Mucosa of descending colon (tissue), 3 donors: Measurements from ENCODE around the gene COA1. TPM values are rescaled to one million over a fixed set of nuclear protein-coding genes. Genes with fewer than 3 reads are reported as not detected.
A peak's percentile ranks its signal among the peaks of the same experiment; 100 is the strongest.

Experiments used
- ATAC-seq: fragments of 200-7000 bp; cut with Tn5 transposase; one replicate; pipeline ENCODE4 v1.9.1; 2020; ENCODE audit warnings: mild to moderate bottlenecking, moderate library complexity
- DNase-seq, 3 donors: peaks; one replicate each; pipeline ENCODE4 v3.0.0-alpha.2; 2020
- H3K36me3 ChIP-seq: fragments of 200-600 bp; one replicate; pipeline ENCODE4 v1.8.0; 2021; ENCODE audit warnings: low read depth, mild to moderate bottlenecking
- H3K4me1 ChIP-seq: fragments of 200-600 bp; one replicate; pipeline ENCODE4 v1.8.0; 2021; ENCODE audit warnings: low read depth, mild to moderate bottlenecking
- H3K4me3 ChIP-seq: fragments of 200-600 bp; one replicate; pipeline ENCODE4 v1.8.0; 2021; ENCODE audit warnings: mild to moderate bottlenecking
- H3K9me3 ChIP-seq: fragments of 200-600 bp; one replicate; pipeline ENCODE4 v1.8.0; 2021; ENCODE audit warnings: mild to moderate bottlenecking
- intact Hi-C, 2 donors: fragments of 100-400 bp; cut with DNase I in 1 of 2; cut with micrococcal nuclease in 1 of 2; formaldehyde crosslinking; loops; one replicate each; pipeline versions ENCODE4 v1.11.0 to v1.11.1; 2022; cut with DNase I, micrococcal nuclease
- total RNA-seq, 3 donors: library from RNA; stranded (reverse); fragmentation: NEBNext Ultra II Directional in 2 of 3; extraction: Animal tissue kit (Norgen Biotek cat#: 25700) in 2 of 3; gene quantifications; one replicate each; pipeline versions ENCODE4 v1.2.1 to v1.2.4, GENCODE V29; 2021 to 2023
- TF ChIP-seq, protein P1 (sequence below): fragments of 200-600 bp; IDR thresholded peaks from one replicate; pipeline ENCODE4 v1.8.0; 2022; ENCODE audit warnings: antibody characterized with exemption, mild to moderate bottlenecking
- donor health status: DM: no; HTN: no; CAD: no; lungs with moderate emphysema.
- donor health status: DM: no; HTN: no; CAD: no.
- donor health status: DM: no; HTN: yes; CAD: no.

The COA1 gene
- total RNA-seq, 3 donors from 2014 or later, result 35.1 to 42.1 (median 38.8) TPM

DNA sequence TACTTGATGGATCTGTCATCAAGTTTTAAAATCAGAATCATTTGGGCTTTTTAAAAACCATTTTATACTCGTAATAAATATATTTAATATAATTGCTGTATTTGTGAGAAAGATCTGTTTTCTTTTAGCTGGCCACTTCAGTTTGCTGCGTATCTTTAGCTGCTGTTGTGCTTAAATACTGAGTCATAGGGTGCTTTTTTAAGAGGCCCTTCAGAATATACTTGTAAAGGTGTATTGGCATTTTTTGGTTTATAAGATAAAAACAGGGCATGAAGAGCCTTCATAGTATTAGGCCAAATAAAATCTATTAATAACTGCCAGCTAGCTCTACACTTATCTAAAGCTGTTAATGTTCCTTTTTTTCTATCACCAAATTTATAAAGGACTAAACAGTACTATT, 102.6 kb downstream of the COA1 start:
- TF ChIP-seq, protein P1, sequence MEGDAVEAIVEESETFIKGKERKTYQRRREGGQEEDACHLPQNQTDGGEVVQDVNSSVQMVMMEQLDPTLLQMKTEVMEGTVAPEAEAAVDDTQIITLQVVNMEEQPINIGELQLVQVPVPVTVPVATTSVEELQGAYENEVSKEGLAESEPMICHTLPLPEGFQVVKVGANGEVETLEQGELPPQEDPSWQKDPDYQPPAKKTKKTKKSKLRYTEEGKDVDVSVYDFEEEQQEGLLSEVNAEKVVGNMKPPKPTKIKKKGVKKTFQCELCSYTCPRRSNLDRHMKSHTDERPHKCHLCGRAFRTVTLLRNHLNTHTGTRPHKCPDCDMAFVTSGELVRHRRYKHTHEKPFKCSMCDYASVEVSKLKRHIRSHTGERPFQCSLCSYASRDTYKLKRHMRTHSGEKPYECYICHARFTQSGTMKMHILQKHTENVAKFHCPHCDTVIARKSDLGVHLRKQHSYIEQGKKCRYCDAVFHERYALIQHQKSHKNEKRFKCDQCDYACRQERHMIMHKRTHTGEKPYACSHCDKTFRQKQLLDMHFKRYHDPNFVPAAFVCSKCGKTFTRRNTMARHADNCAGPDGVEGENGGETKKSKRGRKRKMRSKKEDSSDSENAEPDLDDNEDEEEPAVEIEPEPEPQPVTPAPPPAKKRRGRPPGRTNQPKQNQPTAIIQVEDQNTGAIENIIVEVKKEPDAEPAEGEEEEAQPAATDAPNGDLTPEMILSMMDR, result no peak
- no peaks in the 10 kb centered on the region for H3K9me3 ChIP-seq
- ATAC-seq, result no peak
- peaks cover 6% of the 10 kb centered on the region for H3K36me3 ChIP-seq
- H3K4me1 ChIP-seq, result no peaks in the 10 kb centered on the region
- intact Hi-C loops, result no loop called here
- no peak for DNase-seq
- no peak overlapping the region for H3K4me3 ChIP-seq

- intact Hi-C loops, result no loop called here
- Histone ChIP-seq H3K4me1 (no peaks in the 10 kb centered on the region), H3K4me3 (no peak overlapping the region), H3K9me3 (no peaks in the 10 kb centered on the region), H3K36me3 (no peaks in the 10 kb centered on the region)
- no peak for DNase-seq
- TF ChIP-seq, protein P1, result no peak
- ATAC-seq, result peak; percentile 34
Measured at GRCh38 chr7:43625980-43626379, 103.3 kb downstream of the COA1 start.

- Histone ChIP-seq H3K4me1 (no peaks in the 10 kb centered on the region), H3K4me3 (no peak overlapping the region), H3K36me3 (no peaks in the 10 kb centered on the region), H3K9me3 (no peaks in the 10 kb centered on the region)
- TF ChIP-seq, protein P1, result no peak
- intact Hi-C loops, result no loop called here
- DNase-seq (no peak), ATAC-seq (peak; percentile 80)
Measured at GRCh38 chr7:43625453-43625852, 103.9 kb downstream of the COA1 start.

GRCh38 chr7:43624156-43624555, 105.2 kb downstream of the COA1 start:
- no peak overlapping the region for H3K4me3 ChIP-seq
- intact Hi-C loops, result no loop called here
- DNase-seq (no peak), ATAC-seq (no peak)
- H3K36me3 ChIP-seq, result no peaks in the 10 kb centered on the region
- H3K4me1 ChIP-seq, result no peaks in the 10 kb centered on the region
- TF ChIP-seq, protein P1, result no peak
- no peaks in the 10 kb centered on the region for H3K9me3 ChIP-seq

DNA sequence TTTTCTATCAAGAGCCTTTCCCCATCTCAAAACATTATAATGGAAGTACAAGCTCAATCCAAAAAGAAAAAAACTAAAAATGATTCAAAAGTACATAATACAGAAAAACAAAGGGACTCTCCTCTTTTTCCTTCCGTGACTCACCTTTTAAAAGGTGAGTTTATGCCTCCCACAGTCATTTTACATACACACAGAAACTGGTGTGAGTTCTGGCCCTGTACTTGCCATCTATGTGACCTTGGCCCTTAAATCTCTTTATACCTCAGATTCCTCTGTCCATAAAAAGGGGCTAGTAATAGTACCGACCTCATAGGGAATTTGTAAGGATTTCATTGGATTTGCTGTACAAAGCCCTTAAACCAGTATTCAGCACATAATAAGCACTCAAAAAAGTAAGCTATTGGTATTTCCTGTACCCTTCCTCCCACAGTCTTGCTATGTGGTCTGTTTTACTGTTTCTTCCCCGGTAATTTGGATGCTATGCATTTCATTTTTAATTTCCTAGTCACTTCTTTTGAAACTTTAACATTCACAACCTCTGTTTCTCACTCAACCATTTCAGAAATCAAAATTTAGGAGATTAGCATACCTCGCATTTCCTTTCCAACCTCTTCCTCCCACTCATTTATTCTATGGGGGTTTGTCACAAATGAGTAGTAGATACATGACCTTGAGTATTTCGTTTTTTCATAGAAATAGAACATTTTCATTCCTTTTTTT, 107.4 kb downstream of the COA1 start:
- no peak for ATAC-seq
- intact Hi-C loops, result no loop called here
- Histone ChIP-seq H3K36me3 (no peaks in the 10 kb centered on the region), H3K4me3 (no peak overlapping the region), H3K9me3 (no peaks in the 10 kb centered on the region), H3K4me1 (no peaks in the 10 kb centered on the region)
- TF ChIP-seq, protein P1, result no peak
- no peak for DNase-seq
